ENCODE measurements around the gene ZSWIM6.

- TF ChIP-seq POLR2A (IDR thresholded peaks at IDR 0.05) (no peak), CTCF (IDR thresholded peaks at IDR 0.05 in 4 of 5, conservative IDR thresholded peaks at IDR 0.05 in 1 of 5) (no peak)
Measured at GRCh38 chr5:61389609-61390008, 57.6 kb downstream of the ZSWIM6 start.
